Effector memory CD4-positive, alpha-beta T cell (primary cell): ENCODE measurements around the gene SPAG16.

Source experiments
- DNase-seq, 3 donors: peaks; one replicate each; pipeline ENCODE4 v3.0.0-alpha.2; 2020
- H3K27ac ChIP-seq: 2 replicates; pipeline ENCODE4 v1.7.0; 2013; ENCODE audit warnings: mild to moderate bottlenecking, low read length, moderate library complexity; ENCODE audit not compliant: insufficient read depth, poor library complexity, severe bottlenecking
- H3K27me3 ChIP-seq: replicated peaks from 2 replicates; pipeline ENCODE4 v1.7.0; 2013; ENCODE audit warnings: mild to moderate bottlenecking, low read length; ENCODE audit not compliant: insufficient read depth, control insufficient read depth, poor library complexity, severe bottlenecking
- H3K36me3 ChIP-seq: 2 replicates; pipeline ENCODE4 v1.7.0; 2013; ENCODE audit warnings: mild to moderate bottlenecking, low read length, moderate library complexity; ENCODE audit not compliant: control insufficient read depth, insufficient read depth
- H3K4me1 ChIP-seq: 2 replicates; pipeline ENCODE4 v1.7.0; 2013; ENCODE audit warnings: low read length, mild to moderate bottlenecking; ENCODE audit not compliant: control insufficient read depth, insufficient read depth, poor library complexity, severe bottlenecking
- H3K4me3 ChIP-seq: 2 replicates; pipeline ENCODE4 v1.7.0; 2013; ENCODE audit warnings: low read length, low read depth, mild to moderate bottlenecking; ENCODE audit not compliant: insufficient read depth, poor library complexity, severe bottlenecking
- H3K9me3 ChIP-seq: 2 replicates; pipeline ENCODE4 v1.7.0; 2013; ENCODE audit warnings: mild to moderate bottlenecking, low read length, moderate library complexity; ENCODE audit not compliant: control insufficient read depth

The SPAG16 gene

DNA sequence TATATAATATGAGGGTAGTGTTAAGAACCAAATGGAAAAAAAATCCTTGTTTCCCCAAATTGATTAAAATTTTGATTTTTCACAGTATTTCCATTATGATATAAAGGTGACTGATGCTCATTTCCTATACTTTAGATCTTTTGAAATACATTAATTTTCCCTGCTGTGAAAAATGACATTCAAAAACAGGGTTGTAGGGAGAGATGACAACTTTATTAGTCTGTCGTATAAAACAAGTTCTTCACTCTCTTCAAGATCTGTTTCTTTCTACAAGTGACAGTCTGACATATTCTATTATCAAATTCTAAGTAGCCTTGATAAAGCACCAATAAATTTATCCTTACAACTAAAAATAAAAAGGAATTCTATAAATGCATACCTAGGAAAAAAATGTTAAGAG is 1081.3 kb downstream of the SPAG16 start:
- Histone ChIP-seq H3K4me1 (no peaks in the 10 kb centered on the region), H3K9me3 (no peaks in the 10 kb centered on the region), H3K36me3 (no peaks in the 10 kb centered on the region), H3K27ac (no peak overlapping the region), H3K4me3 (no peak overlapping the region), H3K27me3 (no peaks in the 10 kb centered on the region)
- no peak for DNase-seq

DNA sequence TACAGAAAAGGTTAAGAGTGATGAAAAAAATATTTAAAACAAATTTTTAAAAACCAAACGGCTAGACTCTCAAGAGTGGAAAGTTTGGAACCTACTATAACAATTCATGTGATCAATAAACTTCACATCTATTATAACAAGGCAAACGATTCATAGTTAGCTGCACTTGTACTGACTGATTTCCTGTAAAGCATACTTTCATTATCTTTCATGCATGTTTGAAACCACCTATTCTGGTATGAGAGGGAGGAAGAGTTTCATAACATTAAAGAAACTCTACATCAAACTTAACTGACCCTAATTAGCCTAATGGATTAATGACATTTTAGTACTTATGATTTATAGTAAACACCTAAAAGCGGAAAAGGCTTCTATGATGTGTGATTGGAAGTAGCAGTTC is 1082.9 kb downstream of the SPAG16 start:
- Histone ChIP-seq H3K4me3 (no peak overlapping the region), H3K9me3 (no peaks in the 10 kb centered on the region), H3K27me3 (no peaks in the 10 kb centered on the region), H3K36me3 (no peaks in the 10 kb centered on the region), H3K27ac (no peak overlapping the region), H3K4me1 (no peaks in the 10 kb centered on the region)
- DNase-seq, result no peak

GRCh38 chr2:214376618-214377285 is 1092.5 kb downstream of the SPAG16 start:
- no peaks in the 10 kb centered on the region for H3K27me3 ChIP-seq
- DNase-seq, result no peak
- no peak overlapping the region for H3K27ac ChIP-seq
- H3K4me3 ChIP-seq, result no peak overlapping the region
- H3K9me3 ChIP-seq, result no peaks in the 10 kb centered on the region
- no peaks in the 10 kb centered on the region for H3K4me1 ChIP-seq
- no peaks in the 10 kb centered on the region for H3K36me3 ChIP-seq

DNA sequence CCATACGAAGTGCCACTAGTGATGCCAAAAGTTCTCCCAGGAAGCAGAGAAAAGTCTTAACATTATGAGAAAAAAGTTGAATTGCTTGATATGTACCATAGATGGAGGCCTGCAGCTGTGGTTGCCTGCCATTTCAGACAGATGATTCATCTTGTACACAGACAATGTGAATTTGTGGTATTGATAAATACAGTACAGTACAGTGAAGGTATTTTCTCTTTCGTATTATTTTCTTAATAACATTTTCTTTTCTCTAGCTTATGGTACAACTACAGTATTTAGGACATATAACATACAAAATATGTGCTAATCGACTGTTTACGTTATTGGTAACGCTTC is 1093.0 kb downstream of the SPAG16 start:
- no peaks in the 10 kb centered on the region for H3K4me1 ChIP-seq
- H3K4me3 ChIP-seq, result no peak overlapping the region
- DNase-seq, result no peak
- no peak overlapping the region for H3K27ac ChIP-seq
- H3K9me3 ChIP-seq, result no peaks in the 10 kb centered on the region
- H3K27me3 ChIP-seq, result no peaks in the 10 kb centered on the region
- no peaks in the 10 kb centered on the region for H3K36me3 ChIP-seq

GRCh38 chr2:214378455-214379103 is 1094.3 kb downstream of the SPAG16 start:
- no peak for DNase-seq
- Histone ChIP-seq H3K4me1 (no peaks in the 10 kb centered on the region), H3K9me3 (no peaks in the 10 kb centered on the region), H3K27me3 (no peaks in the 10 kb centered on the region), H3K36me3 (no peaks in the 10 kb centered on the region), H3K4me3 (no peak overlapping the region), H3K27ac (no peak overlapping the region)

- DNase-seq, result no peak
- no peaks in the 10 kb centered on the region for H3K9me3 ChIP-seq
- H3K27ac ChIP-seq, result no peak overlapping the region
- no peaks in the 10 kb centered on the region for H3K4me1 ChIP-seq
- H3K36me3 ChIP-seq, result no peaks in the 10 kb centered on the region
- no peak overlapping the region for H3K4me3 ChIP-seq
- H3K27me3 ChIP-seq, result no peaks in the 10 kb centered on the region
Observed at GRCh38 chr2:214379227-214379626, 1095.0 kb downstream of the SPAG16 start.

- DNase-seq, result no peak
- Histone ChIP-seq H3K27ac (no peak overlapping the region), H3K27me3 (no peaks in the 10 kb centered on the region), H3K4me1 (no peaks in the 10 kb centered on the region), H3K9me3 (no peaks in the 10 kb centered on the region), H3K4me3 (no peak overlapping the region), H3K36me3 (no peaks in the 10 kb centered on the region)
Observed at GRCh38 chr2:214380681-214381080, 1096.4 kb downstream of the SPAG16 start.

GRCh38 chr2:214382229-214382628 is 1098.0 kb downstream of the SPAG16 start:
- no peaks in the 10 kb centered on the region for H3K9me3 ChIP-seq
- no peaks in the 10 kb centered on the region for H3K36me3 ChIP-seq
- H3K27me3 ChIP-seq, result no peaks in the 10 kb centered on the region
- DNase-seq, result no peak
- H3K4me1 ChIP-seq, result no peaks in the 10 kb centered on the region
- no peak overlapping the region for H3K27ac ChIP-seq
- H3K4me3 ChIP-seq, result no peak overlapping the region

- DNase-seq, result no peak
- H3K4me1 ChIP-seq, result no peaks in the 10 kb centered on the region
Observed at GRCh38 chr2:214386720-214387119, 1102.5 kb downstream of the SPAG16 start.

GRCh38 chr2:214389334-214389733 is 1105.1 kb downstream of the SPAG16 start:
- no peaks in the 10 kb centered on the region for H3K4me1 ChIP-seq
- H3K9me3 ChIP-seq, result no peaks in the 10 kb centered on the region
- H3K27ac ChIP-seq, result no peak overlapping the region
- no peak for DNase-seq
- H3K36me3 ChIP-seq, result no peaks in the 10 kb centered on the region
- H3K4me3 ChIP-seq, result no peak overlapping the region
- H3K27me3 ChIP-seq, result no peaks in the 10 kb centered on the region

More at GRCh38 chr2:214386720-214387119, 1102.5 kb downstream of the SPAG16 start:
- Histone ChIP-seq H3K27me3 (no peaks in the 10 kb centered on the region), H3K9me3 (no peaks in the 10 kb centered on the region), H3K27ac (no peak overlapping the region), H3K36me3 (no peaks in the 10 kb centered on the region), H3K4me3 (no peak overlapping the region)
